A673 (cell line): ENCODE measurements around the gene BHMT. TPM values are rescaled to one million over a fixed set of nuclear protein-coding genes. Genes with fewer than 3 reads are reported as not detected.

Experiments used
- BruUV-seq: library from RNA; stranded (reverse); fragments of 400-500 nt; replicated peaks from 2 replicates; lab custom pipeline; 2021; lab: Mats Ljungman, UMichigan
- CTCF ChIA-PET: fragments of 300-600 bp; sonication (Branson Sonifier 250); formaldehyde crosslinking; loops from one replicate; lab custom pipeline; 2022; ENCODE audit warnings: antibody characterized with exemption; lab: Charles Lee
- POLR2A ChIA-PET: fragments of 300-600 bp; sonication (Branson Sonifier 250); formaldehyde crosslinking; loops from one replicate; lab custom pipeline; 2022; ENCODE audit warnings: antibody characterized with exemption; ENCODE audit not compliant: low non-redundant PET; lab: Charles Lee
- DNase-seq: peaks from one replicate; pipeline ENCODE4 v3.0.0-alpha.2; 2015; ENCODE audit warnings: low spot score
- H3K27ac ChIP-seq: fragments of 200-600 bp; sonication (generic); 2 replicates; pipeline ENCODE4 v1.5.1; 2016; ENCODE audit warnings: mixed run types, low read depth, mild to moderate bottlenecking, mixed read lengths, antibody characterized with exemption, low read length; ENCODE audit not compliant: poor library complexity, severe bottlenecking
- H3K27me3 ChIP-seq: fragments of 200-600 bp; sonication (generic); replicated peaks from 2 replicates; pipeline ENCODE4 v1.6.1; 2017; ENCODE audit warnings: mixed run types, low read depth, mild to moderate bottlenecking, mixed read lengths, antibody characterized with exemption, low read length; ENCODE audit not compliant: insufficient read depth, poor library complexity
- H3K36me3 ChIP-seq: fragments of 200-600 bp; sonication (generic); 2 replicates; pipeline ENCODE4 v1.6.1; 2016; ENCODE audit warnings: mixed run types, mild to moderate bottlenecking, mixed read lengths, antibody characterized with exemption, low read length; ENCODE audit not compliant: insufficient read depth, poor library complexity, severe bottlenecking
- H3K4me1 ChIP-seq: fragments of 200-600 bp; sonication (generic); 2 replicates; pipeline ENCODE4 v1.6.1; 2017; ENCODE audit warnings: mixed run types, mild to moderate bottlenecking, mixed read lengths, antibody characterized with exemption, low read length; ENCODE audit not compliant: insufficient read depth, poor library complexity, severe bottlenecking
- H3K4me3 ChIP-seq: fragments of 200-600 bp; sonication (generic); 2 replicates; pipeline ENCODE4 v1.5.1; 2016; ENCODE audit warnings: low read depth, mixed run types, mild to moderate bottlenecking, mixed read lengths, low read length; ENCODE audit not compliant: poor library complexity, severe bottlenecking
- H3K9me3 ChIP-seq: fragments of 200-600 bp; sonication (generic); 2 replicates; pipeline ENCODE4 v1.6.1; 2016; ENCODE audit warnings: mixed run types, low read depth, mild to moderate bottlenecking, mixed read lengths, antibody characterized with exemption, low read length; ENCODE audit not compliant: poor library complexity, severe bottlenecking
- CTCF ChIP-seq: fragments of 300-800, 200-600 bp; sonication (generic); conservative IDR thresholded peaks from 2 replicates; pipeline ENCODE4 v1.5.1; 2017; ENCODE audit warnings: low read depth, mild to moderate bottlenecking, antibody characterized with exemption, low read length, moderate library complexity, mixed read lengths
- EZH2 ChIP-seq: fragments of 200-600 bp; sonication (generic); IDR thresholded peaks from 2 replicates; pipeline ENCODE4 v1.6.1; 2017; ENCODE audit warnings: borderline replicate concordance, low read depth, mild to moderate bottlenecking, mixed read lengths, antibody characterized with exemption, low read length; ENCODE audit not compliant: poor library complexity, severe bottlenecking
- intact Hi-C: fragments of 100-400 bp; cut with micrococcal nuclease; formaldehyde crosslinking; loops from one replicate; pipeline ENCODE4 v1.10.0; 2022; ENCODE audit not compliant: unreplicated experiment
- total RNA-seq: library from RNA; stranded (reverse); gene quantifications from 2 replicates; pipeline ENCODE4 v1.2.3, GENCODE V29; 2021

The BHMT gene
- total RNA-seq, 1 experiment from 2014 or later = not detected

DNA sequence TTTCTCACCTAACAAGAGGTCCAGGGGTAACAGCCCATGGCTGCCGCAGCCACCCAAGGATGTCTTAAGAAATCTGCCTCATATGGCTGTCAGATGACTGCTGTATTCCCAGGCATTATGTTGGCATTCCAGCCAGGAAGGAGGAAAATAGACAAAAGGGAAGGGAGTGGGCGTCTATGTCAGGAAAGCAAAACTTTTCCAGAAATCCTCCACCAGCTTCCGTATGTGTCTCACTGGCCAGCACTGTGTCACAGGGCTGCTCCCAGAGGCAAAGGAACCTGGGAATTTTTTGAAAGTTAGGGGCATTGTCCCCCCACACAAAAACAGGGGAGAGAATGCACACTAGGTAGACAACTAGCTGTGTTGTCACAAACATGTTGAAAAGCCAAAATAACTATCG, 34.8 kb upstream of the BHMT start:
- no peaks in the 10 kb centered on the region for H3K4me1 ChIP-seq
- no peaks in the 10 kb centered on the region for H3K9me3 ChIP-seq
- ChIA-PET CTCF (no interaction called here), POLR2A (no interaction called here)
- H3K36me3 ChIP-seq = no peaks in the 10 kb centered on the region
- no peak for DNase-seq
- H3K27me3 ChIP-seq = no peaks in the 10 kb centered on the region
- no peak overlapping the region for H3K4me3 ChIP-seq
- no peak overlapping the region for H3K27ac ChIP-seq
- BruUV-seq = no TSS peak
- intact Hi-C loops = no loop called here
- TF ChIP-seq CTCF = no peak
- TF ChIP-seq EZH2 = no peak

DNA sequence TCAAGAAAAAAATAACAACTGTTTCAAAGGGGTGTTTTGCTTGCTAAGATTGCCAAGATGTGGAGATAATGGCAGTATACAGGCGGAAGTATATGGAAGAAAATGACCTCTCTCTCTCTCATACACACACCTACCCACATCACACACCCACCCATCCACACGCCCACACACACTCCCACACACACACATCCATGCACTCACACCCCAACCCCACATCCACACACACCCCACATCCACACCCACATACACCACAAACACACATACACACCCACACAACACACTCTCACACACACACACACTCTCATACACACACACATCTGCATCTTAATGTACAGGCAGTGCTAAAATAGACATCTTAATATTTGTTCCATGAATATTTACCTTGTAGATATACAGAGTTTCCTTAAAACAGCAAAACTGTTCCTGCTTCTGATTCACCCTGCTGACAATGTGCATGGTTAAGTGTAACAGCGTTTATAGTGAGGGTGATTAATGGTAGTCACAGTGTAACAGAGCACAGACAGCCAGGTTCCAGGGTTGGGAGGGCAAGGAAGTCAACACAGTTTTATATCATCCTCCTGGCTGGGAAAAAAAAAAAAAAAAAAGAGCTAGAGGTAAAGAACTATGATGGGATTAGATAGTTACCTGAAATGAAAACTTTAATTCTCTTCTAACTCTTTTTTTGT, 33.8 kb upstream of the BHMT start:
- Histone ChIP-seq H3K27ac (no peak overlapping the region), H3K9me3 (no peaks in the 10 kb centered on the region), H3K4me3 (no peak overlapping the region), H3K4me1 (no peaks in the 10 kb centered on the region), H3K27me3 (no peaks in the 10 kb centered on the region), H3K36me3 (no peaks in the 10 kb centered on the region)
- no TSS peak for BruUV-seq
- ChIA-PET POLR2A (interaction anchor here (0.6 kb wide), 1 partner anchor 193 kb away, joined by 7 read pairs; no protein-coding TSS in a partner anchor), CTCF (no interaction called here)
- intact Hi-C loops = no loop called here
- no peak for DNase-seq
- TF ChIP-seq CTCF (no peak), EZH2 (no peak)

DNA sequence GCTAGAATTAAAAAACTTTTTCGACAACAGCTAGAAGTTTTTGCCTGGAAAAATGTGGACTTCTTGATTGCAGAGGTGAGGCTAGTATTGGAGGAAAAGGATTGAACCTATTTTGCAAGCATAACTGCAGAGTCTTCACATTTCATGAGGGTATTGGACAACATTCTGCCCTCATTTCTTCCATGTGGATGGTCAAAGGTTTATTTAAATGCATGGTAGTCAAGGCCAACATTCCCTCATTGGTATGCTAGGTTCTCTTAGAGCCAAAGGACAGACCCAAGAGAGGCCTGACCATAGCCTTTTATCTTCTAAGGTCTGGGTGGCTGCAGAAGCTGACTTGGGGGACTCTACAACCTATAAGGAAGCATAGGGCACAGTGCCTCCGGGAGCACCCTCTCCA, 30.8 kb upstream of the BHMT start:
- POLR2A ChIA-PET = no interaction called here
- no peak overlapping the region for H3K4me3 ChIP-seq
- no peak for TF ChIP-seq CTCF
- TF ChIP-seq EZH2 = no peak
- no TSS peak for BruUV-seq
- CTCF ChIA-PET = no interaction called here
- no peaks in the 10 kb centered on the region for H3K4me1 ChIP-seq
- H3K36me3 ChIP-seq = no peaks in the 10 kb centered on the region
- no peaks in the 10 kb centered on the region for H3K27me3 ChIP-seq
- no peak for DNase-seq
- no peak overlapping the region for H3K27ac ChIP-seq
- H3K9me3 ChIP-seq = no peaks in the 10 kb centered on the region
- intact Hi-C loops = no loop called here
